ENCODE results near the gene HOXB9. TPM values are rescaled to one million over a fixed set of nuclear protein-coding genes. Genes with fewer than 3 reads are reported as not detected.
A peak's percentile ranks its signal among the peaks of the same experiment; 100 is the strongest.

The HOXB9 gene
- polyA plus RNA-seq, 3 donors = not detected

DNA sequence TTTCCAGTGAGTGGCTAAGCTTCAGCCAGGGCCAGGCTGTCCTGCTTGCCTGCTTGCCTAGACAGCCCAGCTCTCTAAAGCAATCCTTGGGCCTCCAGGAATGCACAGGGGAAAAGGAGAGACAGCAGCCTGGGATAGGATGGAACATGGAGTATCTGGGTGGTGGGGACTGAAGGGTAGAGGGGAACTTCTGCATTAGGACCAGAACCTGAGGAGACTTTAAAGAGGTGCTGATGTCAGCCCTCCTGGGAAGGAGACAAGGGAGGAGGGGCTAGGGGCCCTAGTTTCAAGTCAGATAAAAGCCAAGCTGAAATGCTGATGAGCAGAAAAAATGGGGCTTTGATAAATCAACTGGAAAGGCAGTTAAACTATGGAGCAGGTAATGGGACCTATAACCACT, 17.1 kb downstream of the HOXB9 start:
- Mint-ChIP-seq H3K27me3 (ENCODE audit: low read depth in 3 of 3) (peaks cover 89 to 98% (median 95%) of the 10 kb centered on the region in 3 donors), H3K36me3 (peaks cover 9 to 16% of the 10 kb centered on the region in 2 donors), H3K9me3 (peaks cover 0 to 43% (median 25%) of the 10 kb centered on the region in 7 donors), H3K4me3 (peak overlapping the region in 1 of 2 donors; percentile 96), H3K4me1 (peaks cover 40% of the 10 kb centered on the region), H3K27ac (no peak overlapping the region)
- H3K27me3 ChIP-seq (ENCODE audit: control insufficient read depth in 2 of 2, insufficient read depth in 2 of 2, low read length in 2 of 2) = peaks cover 57 to 98% of the 10 kb centered on the region in 2 donors
- no peaks in the 10 kb centered on the region for H4K20me1 ChIP-seq (ENCODE audit: insufficient read depth, low read length)
- H3K9me3 ChIP-seq (replicated peaks in 1 of 2; ENCODE audit: control insufficient read depth in 1 of 2, insufficient read depth in 1 of 2, low read length in 2 of 2) = peaks cover 5 to 37% of the 10 kb centered on the region in 2 donors
- no peaks in the 10 kb centered on the region for H3K79me2 ChIP-seq (ENCODE audit: insufficient read depth, low read length)
- no peak overlapping the region for H3K4me2 ChIP-seq (replicated peaks; ENCODE audit: extremely low read depth, low read length, poor library complexity, severe bottlenecking)
- no peak overlapping the region for H2AFZ ChIP-seq (ENCODE audit: insufficient read depth, low read depth, low read length, poor library complexity, severe bottlenecking)
- no peak overlapping the region for H3K27ac ChIP-seq (ENCODE audit: low read depth in 1 of 2, low read length in 2 of 2)
- H3K4me3 ChIP-seq (replicated peaks in 1 of 3; ENCODE audit: low read depth in 2 of 3, low read length in 3 of 3) = no peak overlapping the region
- H3K9ac ChIP-seq (ENCODE audit: insufficient read depth, low read length, poor library complexity, severe bottlenecking) = no peak overlapping the region
- H3K4me1 ChIP-seq (ENCODE audit: control insufficient read depth in 1 of 2, insufficient read depth in 2 of 2, low read length in 2 of 2) = peaks cover 32 to 39% of the 10 kb centered on the region in 2 donors
- intact Hi-C loops (cut with micrococcal nuclease) = no loop called here
- TF ChIP-seq, protein P1, sequence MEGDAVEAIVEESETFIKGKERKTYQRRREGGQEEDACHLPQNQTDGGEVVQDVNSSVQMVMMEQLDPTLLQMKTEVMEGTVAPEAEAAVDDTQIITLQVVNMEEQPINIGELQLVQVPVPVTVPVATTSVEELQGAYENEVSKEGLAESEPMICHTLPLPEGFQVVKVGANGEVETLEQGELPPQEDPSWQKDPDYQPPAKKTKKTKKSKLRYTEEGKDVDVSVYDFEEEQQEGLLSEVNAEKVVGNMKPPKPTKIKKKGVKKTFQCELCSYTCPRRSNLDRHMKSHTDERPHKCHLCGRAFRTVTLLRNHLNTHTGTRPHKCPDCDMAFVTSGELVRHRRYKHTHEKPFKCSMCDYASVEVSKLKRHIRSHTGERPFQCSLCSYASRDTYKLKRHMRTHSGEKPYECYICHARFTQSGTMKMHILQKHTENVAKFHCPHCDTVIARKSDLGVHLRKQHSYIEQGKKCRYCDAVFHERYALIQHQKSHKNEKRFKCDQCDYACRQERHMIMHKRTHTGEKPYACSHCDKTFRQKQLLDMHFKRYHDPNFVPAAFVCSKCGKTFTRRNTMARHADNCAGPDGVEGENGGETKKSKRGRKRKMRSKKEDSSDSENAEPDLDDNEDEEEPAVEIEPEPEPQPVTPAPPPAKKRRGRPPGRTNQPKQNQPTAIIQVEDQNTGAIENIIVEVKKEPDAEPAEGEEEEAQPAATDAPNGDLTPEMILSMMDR (IDR thresholded peaks at IDR 0.05) = no peak
- DNase-seq = no peak
- H3K36me3 ChIP-seq (replicated peaks in 1 of 2; ENCODE audit: control insufficient read depth in 1 of 2, insufficient read depth in 2 of 2, low read length in 2 of 2) = no peaks in the 10 kb centered on the region

DNA sequence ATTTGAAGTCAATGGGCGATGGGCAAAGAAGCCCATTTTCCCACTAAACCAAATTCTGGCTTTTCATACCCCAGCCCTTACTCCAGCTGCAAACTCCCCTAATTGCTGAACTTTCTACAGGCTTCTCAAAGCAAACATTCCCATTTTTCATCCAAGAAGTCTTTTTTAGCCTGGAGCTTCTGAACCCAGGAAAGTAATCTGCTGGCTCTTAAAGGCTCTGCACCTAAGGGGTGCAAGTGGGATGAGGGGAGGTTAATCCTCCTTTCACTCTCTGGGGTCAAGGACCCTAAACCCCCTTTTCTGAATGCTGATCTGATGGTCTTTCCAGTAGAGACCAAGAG, 17.7 kb downstream of the HOXB9 start:
- Histone ChIP-seq H3K27ac (ENCODE audit: low read depth in 1 of 2, low read length in 2 of 2) (no peak overlapping the region), H3K36me3 (replicated peaks in 1 of 2; ENCODE audit: control insufficient read depth in 1 of 2, insufficient read depth in 2 of 2, low read length in 2 of 2) (no peaks in the 10 kb centered on the region), H2AFZ (ENCODE audit: insufficient read depth, low read depth, low read length, poor library complexity, severe bottlenecking) (no peak overlapping the region), H3K9me3 (replicated peaks in 1 of 2; ENCODE audit: control insufficient read depth in 1 of 2, insufficient read depth in 1 of 2, low read length in 2 of 2) (peaks cover 5 to 37% of the 10 kb centered on the region in 2 donors), H4K20me1 (ENCODE audit: insufficient read depth, low read length) (no peaks in the 10 kb centered on the region), H3K27me3 (ENCODE audit: control insufficient read depth in 2 of 2, insufficient read depth in 2 of 2, low read length in 2 of 2) (peaks cover 57 to 98% of the 10 kb centered on the region in 2 donors), H3K79me2 (ENCODE audit: insufficient read depth, low read length) (no peaks in the 10 kb centered on the region), H3K4me1 (ENCODE audit: control insufficient read depth in 1 of 2, insufficient read depth in 2 of 2, low read length in 2 of 2) (peaks cover 32 to 36% of the 10 kb centered on the region in 2 donors), H3K9ac (ENCODE audit: insufficient read depth, low read length, poor library complexity, severe bottlenecking) (no peak overlapping the region), H3K4me2 (replicated peaks; ENCODE audit: extremely low read depth, low read length, poor library complexity, severe bottlenecking) (no peak overlapping the region), H3K4me3 (replicated peaks in 1 of 3; ENCODE audit: low read depth in 2 of 3, low read length in 3 of 3) (no peak overlapping the region)
- Mint-ChIP-seq H3K4me1 (peaks cover 40% of the 10 kb centered on the region), H3K4me3 (peak overlapping the region in 1 of 2 donors; percentile 96), H3K27ac (no peak overlapping the region), H3K9me3 (peaks cover 0 to 41% (median 24%) of the 10 kb centered on the region in 7 donors), H3K27me3 (ENCODE audit: low read depth in 3 of 3) (peaks cover 88 to 98% (median 95%) of the 10 kb centered on the region in 3 donors), H3K36me3 (peaks cover 9 to 17% of the 10 kb centered on the region in 2 donors)
- WGBS (ENCODE audit: insufficient coverage) = 100% methylated on average over 1 of the region's 1 CpG
- TF ChIP-seq, protein P1 (IDR thresholded peaks at IDR 0.05) = no peak
- intact Hi-C loops (cut with micrococcal nuclease) = no loop called here
- no peak for DNase-seq
